Activated CD4-positive, alpha-beta T cell treated with anti-CD3 and anti-CD28 coated beads, Interleukin-2, Interleukin-4, amounts not matched to agents 100 ng/mL and 50 ng/mL, durations not matched to agents 16 hours and 8 hours (primary cell): ENCODE measurements around the gene OR8H2.
"Not testable (repeated sequence)": the region's sequence is repeated elsewhere in the genome, so short reads cannot be mapped to it uniquely, and the experiment has no call there.

Source experiments
- DNase-seq: peaks from one replicate; pipeline ENCODE4 v3.0.0-alpha.2; 2020; ENCODE audit warnings: low spot score

OR8H2 gene

GRCh38 chr11:56103210-56103737, at the start of gene OR8H2:
TSS of gene OR8H2 (plus strand) at chr11:56103687. CDS start at chr11:56105043, 1,356 bp downstream.
- DNase-seq, result no peak

- DNase-seq, result not testable (repeated sequence)
Measured at GRCh38 chr11:56056366-56056765, 47.1 kb upstream of the OR8H2 start.

- DNase-seq, result not testable (repeated sequence)
Measured at GRCh38 chr11:56057661-56058237, 45.7 kb upstream of the OR8H2 start.

GRCh38 chr11:56058260-56058780, 45.2 kb upstream of the OR8H2 start:
- DNase-seq, result not testable (repeated sequence)

GRCh38 chr11:56066980-56067379, 36.5 kb upstream of the OR8H2 start:
- DNase-seq, result no peak

GRCh38 chr11:56089697-56090096, 13.8 kb upstream of the OR8H2 start:
- no peak for DNase-seq

- no peak for DNase-seq
Measured at GRCh38 chr11:56093008-56093407, 10.5 kb upstream of the OR8H2 start, which contains the start of gene OR8I2. TSS of gene OR8I2 (plus strand) at chr11:56093308. CDS start at chr11:56093308, 0 bp downstream.

GRCh38 chr11:56122073-56122472, 18.6 kb downstream of the OR8H2 start, which contains the start of gene OR8H3:
TSS of gene OR8H3 (plus strand) at chr11:56122373. CDS start at chr11:56122373, 0 bp downstream.
- no peak for DNase-seq

- no peak for DNase-seq
Measured at GRCh38 chr11:56140151-56140661, 36.7 kb downstream of the OR8H2 start, which contains the start of gene OR8J3. TSS of gene OR8J3 (minus strand) at chr11:56140201. CDS start at chr11:56137718, 2,483 bp downstream.

GRCh38 chr11:56143681-56144080, 40.2 kb downstream of the OR8H2 start:
- not testable (repeated sequence) for DNase-seq

GRCh38 chr11:56151376-56151775, 47.9 kb downstream of the OR8H2 start:
- DNase-seq, result no peak

GRCh38 chr11:56152333-56152732, 48.8 kb downstream of the OR8H2 start:
- DNase-seq, result no peak
